D721Med (cell line): Measurements from ENCODE around the gene MTHFD1L.

Source experiments
- DNase-seq: peaks from one replicate; pipeline ENCODE4 v3.0.0; 2011; ENCODE audit warnings: low spot score; ENCODE audit not compliant: insufficient read length
- FAIRE-seq: peaks from 2 replicates; lab custom pipeline; 2011; peaks lifted over from hg19 to GRCh38; lab: Jason Lieb, UNC
- TF ChIP-seq, protein P1 (sequence below): IDR thresholded peaks from 2 replicates; pipeline ENCODE4 v1.5.1; 2012; ENCODE audit warnings: mild to moderate bottlenecking, control low read depth; ENCODE audit not compliant: insufficient read depth; ENCODE audit errors: missing control alignments

The MTHFD1L gene

DNA sequence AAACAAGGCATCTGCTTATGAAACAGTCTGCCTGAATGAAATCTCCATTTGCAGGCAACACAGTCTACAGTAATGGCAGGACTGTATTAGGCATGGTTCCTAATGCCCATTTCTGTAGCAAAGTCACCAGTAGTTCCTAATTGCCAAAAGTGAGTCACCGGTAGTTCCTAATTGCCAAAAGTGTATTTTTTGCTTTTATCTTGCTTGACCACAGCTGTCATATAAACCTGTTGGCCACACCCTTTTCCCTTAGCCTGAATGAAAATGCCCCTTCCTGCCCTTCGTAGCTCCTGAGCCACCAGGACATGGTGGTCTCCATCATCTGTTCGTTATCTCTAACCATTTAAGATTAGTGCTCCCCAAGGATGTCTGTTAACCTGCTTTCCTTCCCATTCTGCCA, 34.5 kb downstream of the MTHFD1L start:
- TF ChIP-seq, protein P1, sequence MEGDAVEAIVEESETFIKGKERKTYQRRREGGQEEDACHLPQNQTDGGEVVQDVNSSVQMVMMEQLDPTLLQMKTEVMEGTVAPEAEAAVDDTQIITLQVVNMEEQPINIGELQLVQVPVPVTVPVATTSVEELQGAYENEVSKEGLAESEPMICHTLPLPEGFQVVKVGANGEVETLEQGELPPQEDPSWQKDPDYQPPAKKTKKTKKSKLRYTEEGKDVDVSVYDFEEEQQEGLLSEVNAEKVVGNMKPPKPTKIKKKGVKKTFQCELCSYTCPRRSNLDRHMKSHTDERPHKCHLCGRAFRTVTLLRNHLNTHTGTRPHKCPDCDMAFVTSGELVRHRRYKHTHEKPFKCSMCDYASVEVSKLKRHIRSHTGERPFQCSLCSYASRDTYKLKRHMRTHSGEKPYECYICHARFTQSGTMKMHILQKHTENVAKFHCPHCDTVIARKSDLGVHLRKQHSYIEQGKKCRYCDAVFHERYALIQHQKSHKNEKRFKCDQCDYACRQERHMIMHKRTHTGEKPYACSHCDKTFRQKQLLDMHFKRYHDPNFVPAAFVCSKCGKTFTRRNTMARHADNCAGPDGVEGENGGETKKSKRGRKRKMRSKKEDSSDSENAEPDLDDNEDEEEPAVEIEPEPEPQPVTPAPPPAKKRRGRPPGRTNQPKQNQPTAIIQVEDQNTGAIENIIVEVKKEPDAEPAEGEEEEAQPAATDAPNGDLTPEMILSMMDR, result no peak
- FAIRE-seq (no peak), DNase-seq (no peak)

DNA sequence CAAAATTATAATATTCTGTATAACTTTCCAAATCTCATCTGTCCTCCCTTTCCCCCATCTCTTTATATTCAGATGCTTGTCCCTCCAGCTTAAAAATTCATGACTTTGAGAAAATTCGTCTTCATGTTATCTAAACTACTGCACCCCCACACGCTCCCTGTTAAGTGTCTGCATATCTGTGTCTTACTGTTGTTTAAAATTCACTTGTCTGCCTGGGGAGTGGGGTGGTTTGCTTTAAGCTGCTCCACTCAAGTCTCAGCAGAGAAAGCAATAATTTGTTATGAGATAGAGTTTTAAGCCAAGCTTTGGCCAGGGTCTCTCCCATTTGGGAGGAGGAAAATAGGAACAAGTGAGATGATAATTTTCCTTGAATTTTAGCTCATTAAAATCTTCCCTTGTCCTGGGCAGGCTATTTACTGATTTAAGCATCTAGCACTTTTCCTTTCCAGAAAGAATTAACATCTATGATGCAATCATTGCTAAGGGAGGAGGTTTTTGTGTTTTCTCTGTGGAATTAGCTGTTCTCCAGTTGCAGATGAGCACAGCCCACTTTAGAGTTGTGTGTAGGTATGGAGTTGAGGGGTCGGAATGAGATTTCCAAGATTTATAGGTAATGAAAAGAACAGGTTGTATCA, 36.8 kb downstream of the MTHFD1L start:
- TF ChIP-seq, protein P1, result no peak
- FAIRE-seq, result no peak

DNA sequence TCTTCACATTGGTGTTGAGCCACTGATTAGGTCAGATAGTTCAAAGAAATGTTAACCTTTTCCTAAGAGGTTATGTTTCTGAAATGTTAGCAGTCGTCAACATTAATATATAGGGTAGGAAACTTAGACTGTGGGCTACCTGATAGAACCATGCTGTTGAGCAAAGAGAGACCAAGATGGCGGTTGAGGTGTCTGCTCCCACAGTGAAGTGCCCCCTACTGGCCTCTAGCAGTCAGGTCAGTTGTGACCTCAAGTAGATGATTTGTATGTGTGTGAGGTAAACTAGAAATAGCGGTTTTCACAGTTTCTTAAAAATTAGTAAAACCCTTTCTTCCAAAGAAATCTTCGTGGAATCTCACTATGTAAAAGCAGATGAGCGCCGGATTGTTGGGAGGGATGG, 40.3 kb downstream of the MTHFD1L start:
- TF ChIP-seq, protein P1, result peak; percentile 17
- no peak for DNase-seq
- no peak for FAIRE-seq

More for the DNA sequence above, 36.8 kb downstream of the MTHFD1L start:
- DNase-seq, result no peak

DNA sequence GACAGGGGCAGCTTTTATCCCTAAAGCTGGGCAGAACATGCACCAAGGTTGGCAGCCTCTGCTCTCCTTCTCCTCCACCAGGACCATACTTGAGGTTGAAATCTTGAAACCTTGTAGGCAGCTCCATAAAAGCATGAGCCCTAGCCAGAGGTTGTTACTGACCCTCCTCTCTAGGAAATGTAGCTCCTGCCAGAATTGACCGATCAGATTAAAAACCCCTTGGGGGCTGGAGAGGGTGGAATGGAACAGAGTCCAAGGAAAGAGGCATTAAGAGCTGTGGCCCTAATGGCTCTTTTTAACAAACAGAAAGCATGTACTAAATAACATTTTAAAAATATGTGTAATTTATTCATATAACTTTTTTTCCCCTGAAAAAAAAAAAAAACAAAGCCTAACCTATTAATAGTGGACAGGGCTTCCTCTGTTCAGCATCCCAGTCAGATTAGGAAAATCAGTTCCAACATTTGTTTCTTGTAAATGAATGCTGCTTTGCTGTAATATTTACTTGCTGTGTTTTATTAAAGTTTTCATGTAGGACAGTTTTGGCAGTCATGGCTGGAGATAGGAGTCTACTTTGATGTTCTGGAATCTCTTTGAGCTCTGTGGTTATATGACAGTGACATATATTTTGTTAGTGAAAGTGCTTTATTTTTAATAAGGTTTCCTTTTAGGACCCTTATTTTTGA, 41.3 kb downstream of the MTHFD1L start:
- TF ChIP-seq, protein P1, result no peak
- FAIRE-seq, result no peak
- no peak for DNase-seq

DNA sequence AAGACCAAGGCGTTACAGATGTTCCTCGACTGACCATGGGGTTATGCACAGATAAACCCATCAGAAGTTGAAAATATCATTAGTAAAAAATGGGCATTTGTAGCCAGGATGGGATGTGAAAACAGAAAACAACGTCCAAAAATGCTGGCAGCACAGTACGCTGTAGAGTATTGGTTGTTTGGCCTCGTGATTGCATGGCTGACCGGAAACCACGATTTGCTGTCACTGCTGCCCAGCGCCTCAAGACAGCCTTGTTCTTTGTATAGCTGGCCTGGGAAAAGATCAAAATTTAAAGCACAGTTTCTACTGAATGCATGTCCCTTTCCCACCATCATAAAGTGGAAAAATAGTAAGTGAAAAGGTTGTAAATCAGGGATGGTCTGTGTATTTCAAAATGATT, 41.9 kb downstream of the MTHFD1L start:
- TF ChIP-seq, protein P1, result no peak
- FAIRE-seq (no peak), DNase-seq (no peak)

DNA sequence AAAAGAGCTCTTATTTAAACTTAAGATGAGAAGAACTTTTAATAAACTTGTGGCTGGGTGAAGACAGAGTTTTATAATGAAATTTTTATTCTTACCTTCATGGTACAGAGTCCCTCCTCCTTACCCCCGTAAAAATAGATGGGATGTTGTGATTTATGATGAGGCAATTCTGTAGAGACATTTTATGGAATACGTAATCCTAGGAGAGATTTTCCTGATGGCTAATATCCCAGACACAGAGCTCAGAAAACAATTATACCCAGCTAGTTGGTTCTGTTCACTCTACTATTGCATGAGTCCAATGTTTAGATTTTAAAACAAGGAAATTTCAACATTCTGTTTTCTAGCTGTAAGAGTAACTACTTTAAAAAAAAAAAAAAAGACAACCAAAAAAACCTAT, 43.4 kb downstream of the MTHFD1L start:
- FAIRE-seq (no peak), DNase-seq (no peak)
- TF ChIP-seq, protein P1, result no peak

DNA sequence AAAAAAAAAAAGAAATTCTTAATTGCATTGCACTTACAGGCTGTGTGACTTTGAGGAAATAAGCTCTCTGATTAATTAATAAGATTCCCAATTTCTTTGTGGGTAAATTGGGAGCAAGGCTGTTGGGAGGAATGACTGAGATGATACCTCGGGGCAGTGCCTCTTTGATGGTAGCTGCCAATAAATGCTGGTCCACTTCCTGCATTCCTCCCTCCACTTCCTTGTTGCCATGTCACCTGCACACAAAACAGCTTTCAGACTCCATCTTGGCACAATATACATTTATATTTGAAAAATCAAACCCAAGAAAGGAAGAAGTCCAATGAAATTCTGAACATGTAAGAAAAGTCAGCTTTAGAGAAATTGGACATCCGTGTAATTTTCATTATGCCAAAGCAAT, 45.1 kb downstream of the MTHFD1L start:
- DNase-seq, result no peak
- TF ChIP-seq, protein P1, result no peak
- FAIRE-seq, result no peak
